Occipital lobe (tissue), 2 donors: Measurements from ENCODE around the gene RINL. TPM values are rescaled to one million over a fixed set of nuclear protein-coding genes. Genes with fewer than 3 reads are reported as not detected.
A peak's percentile ranks its signal among the peaks of the same experiment; 100 is the strongest.
"Not testable (repeated sequence)": the region's sequence is repeated elsewhere in the genome, so short reads cannot be mapped to it uniquely, and the experiment has no call there.

Experiments
- DNase-seq: peaks from one replicate; lab custom pipeline; 2025; lab: John Stamatoyannopoulos, UW
- total RNA-seq: library from RNA; depleted of rRNA; stranded (reverse); fragments of >200 nt; gene quantifications from one replicate; pipeline ENCODE4 v1.2.3, GENCODE V29; 2014

Gene RINL
- total RNA-seq, 1 donor from 2014 or later, result 2.5 TPM

DNA sequence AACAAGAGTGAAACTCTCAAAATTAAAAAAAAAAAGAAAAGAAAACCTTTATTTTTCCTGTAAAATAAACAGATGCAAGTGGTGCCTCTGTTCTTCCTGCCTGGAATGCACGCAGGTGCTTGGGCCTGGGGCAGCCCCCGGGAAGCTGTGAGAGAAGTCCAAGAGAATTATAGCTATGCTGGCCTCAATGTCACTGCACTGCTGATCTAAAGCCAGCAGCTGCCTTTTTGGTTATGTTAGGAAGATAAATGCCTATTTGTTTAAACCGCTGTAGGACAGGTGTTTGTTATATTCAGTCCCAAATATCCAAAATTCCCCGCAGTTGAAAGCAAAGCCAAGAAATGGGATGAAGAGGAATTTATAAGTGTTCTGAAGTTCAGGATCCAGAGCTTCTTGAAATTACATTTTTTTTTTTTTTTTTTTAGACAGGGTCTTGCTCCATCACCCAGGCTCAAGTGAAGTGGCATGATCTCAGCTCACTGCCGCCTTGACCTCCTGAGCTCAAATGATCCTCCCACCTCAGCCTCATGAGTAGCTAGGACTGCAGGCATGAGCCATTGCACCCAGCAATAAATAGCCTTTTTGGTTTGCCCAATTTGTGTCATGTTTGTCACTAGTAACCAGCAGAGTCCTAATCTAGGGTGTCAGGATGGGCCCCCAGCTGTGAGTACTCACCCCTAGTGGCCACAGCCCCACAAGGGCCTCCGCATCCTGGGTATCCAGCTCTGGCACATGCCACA lies 2.2 kb downstream of the RINL start:
- DNase-seq, result no peak

GRCh38 chr19:38873400-38873799 lies 4.7 kb downstream of the RINL start:
- DNase-seq, result not testable (repeated sequence)

DNA sequence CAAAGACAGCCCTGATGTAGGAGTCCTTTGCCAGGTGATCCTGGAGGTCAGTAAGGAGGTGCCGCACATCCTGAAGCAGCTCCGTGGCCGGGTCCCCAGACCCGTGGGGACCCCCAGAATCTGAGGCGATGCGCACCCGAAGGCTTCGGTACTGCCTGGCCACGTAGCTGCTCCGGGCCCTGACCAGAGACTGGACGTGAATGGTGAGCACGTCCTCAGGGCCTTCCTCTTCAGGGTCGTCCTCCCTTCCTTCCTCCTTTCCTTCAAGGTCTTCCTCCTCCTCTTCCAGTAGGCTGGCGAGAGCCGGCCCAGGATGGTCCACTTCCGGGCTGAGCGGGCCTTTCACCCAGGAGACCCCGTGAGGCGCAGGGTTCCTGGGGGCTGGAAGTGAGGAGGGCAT lies 7.5 kb downstream of the RINL start:
- no peak for DNase-seq

DNA sequence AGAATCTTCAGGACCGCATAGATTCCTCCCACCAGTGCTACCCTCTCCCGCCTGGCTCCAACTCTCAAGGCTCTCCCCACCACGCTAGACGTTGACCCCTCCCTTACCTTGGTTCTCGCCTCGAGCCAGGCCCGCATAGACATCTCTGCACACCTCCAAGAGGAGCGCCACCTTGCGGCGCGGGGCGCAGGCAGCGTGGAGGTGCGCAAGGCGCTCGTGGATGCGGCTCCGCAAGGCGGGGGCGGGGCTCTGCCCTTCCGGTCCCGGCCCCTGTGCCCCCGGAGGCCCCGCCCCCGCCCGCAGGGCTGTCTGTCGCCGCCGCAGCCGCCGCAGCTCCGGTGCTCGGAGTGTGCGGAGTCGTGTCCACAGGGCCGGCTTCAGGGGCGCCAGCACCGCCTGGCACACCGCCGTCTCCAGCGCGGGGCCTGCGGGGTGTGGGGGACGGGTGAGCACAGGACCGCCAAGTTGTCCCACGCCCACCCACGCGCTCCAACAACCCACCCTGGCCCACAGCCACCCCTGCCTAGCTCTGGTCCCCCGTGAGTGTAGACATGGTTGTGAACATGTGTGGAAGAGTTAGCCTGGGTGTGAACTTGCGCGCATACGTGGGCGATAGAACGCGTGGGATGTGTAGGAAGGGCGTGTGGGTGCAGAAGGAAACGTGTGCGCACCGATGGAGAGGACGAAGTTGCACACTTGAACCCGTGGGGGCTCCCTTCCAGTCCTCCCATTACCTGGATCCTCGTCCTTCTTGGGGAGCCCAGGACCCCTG lies 8.1 kb downstream of the RINL start:
- DNase-seq, result peak; percentile 62

DNA sequence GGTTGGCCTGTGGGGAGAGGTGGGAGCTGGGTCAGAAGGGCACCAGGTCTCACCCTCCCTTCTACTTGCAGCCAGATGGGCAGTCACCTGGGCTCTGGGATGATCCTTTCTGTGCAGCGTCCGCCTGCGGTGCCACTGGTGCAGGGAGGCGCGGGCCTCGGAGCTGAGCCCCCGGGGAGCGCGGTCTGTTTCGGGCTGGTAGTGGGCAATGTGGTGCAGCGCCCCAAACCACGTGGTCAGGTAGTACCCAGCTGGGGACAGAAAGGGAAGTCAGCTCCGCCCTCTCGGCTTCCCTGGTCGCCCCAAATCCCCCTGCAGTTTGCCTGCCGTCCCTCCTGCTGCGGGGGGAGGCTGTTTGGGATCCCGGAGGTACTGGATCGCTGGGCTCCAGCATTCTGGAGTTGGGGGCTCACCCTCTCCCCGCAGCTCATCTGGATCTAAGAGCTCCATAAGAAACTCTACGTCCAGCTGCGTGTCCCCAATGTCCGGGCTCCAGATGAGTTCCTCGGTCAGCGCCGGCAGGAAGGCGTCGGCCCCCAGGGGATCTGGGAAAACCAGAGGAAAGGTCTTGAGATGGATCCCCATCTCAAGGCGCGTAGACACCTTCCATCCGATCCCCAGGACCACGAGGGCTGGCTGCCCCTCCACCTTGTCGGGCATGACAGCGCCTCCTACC lies 8.8 kb downstream of the RINL start:
- DNase-seq, result no peak

- no peak for DNase-seq
Observed at GRCh38 chr19:38868551-38868950, 9.5 kb downstream of the RINL start.

DNA sequence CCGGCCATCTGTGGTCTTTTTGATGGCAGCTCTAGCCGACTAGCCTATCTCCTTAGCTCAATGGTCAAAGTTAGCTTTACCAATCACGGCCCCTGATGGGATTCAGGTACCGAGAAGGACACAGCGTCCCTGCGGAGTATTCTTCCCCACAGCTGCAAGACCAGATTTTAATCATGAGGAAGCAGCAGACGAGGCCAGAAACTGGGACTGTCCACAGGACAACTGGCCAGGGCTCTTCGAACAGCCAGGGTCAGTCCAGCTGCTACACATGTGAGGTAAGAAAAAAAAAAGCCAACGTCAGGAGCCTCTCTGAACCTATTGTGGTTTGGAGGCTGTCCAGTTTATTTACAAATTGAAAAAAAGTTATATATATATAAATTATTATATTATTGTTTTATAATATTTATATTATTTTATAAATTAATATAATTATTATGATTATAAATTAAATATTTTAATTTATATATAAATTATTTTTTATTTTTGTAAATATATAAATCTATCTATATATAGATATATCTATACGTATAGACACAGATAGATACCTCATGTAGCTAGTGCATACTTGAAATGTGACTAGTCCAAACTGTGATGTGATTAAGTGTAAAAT lies 10.8 kb downstream of the RINL start:
- no peak for DNase-seq

GRCh38 chr19:38862321-38863059 lies 15.6 kb downstream of the RINL start:
- DNase-seq, result no peak

DNA sequence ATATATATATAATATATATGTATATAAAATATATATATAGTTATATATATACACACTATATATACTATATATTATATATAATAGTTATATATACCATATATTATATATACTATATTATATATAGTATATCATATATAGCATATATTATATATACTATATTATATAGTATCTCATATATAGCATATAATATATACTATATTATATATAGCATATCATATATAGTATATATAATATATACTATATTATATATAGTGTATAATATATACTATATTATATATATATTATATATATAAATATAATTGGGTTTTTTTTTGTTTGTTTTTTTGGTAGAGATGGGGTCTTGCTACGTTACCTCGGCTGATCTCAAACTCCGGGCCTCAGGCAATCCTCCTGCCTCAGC lies 16.7 kb downstream of the RINL start:
- no peak for DNase-seq

GRCh38 chr19:38859631-38860204 lies 18.4 kb downstream of the RINL start:
- DNase-seq, result not testable (repeated sequence)

DNA sequence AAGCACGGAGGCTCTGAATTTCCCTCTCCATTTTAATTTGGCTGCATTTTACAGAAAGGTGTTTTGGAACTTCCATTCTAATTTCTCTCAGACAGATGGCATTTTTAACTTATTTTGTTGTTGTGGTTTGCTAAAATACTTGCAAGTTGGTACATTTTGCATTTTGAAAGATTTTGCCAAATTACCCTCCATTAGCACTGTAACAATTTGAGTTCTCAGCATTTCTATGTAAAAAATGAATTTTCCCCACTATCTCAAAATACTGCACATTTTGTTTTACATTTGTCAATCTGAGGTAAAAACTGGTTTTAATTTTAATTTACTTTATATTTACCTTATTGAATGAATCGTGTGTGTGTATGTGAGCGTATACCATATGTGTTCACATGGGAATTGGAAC lies 21.3 kb downstream of the RINL start:
- no peak for DNase-seq

DNA sequence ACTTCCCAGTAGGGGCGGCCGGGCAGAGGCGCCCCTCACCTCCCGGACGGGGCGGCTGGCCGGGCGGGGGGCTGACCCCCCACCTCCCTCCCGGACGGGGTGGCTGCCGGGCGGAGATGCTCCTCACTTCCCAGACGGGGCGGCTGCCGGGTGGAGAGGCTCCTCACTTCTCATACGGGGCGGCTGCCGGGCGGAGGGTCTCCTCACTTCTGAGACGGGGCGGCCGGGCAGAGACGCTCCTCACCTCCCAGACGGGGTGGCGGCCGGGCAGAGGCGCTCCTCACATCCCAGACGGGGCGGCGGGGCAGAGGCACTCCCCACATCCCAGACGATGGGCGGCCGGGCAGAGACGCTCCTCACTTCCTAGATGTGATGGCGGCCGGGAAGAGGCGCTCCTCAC lies 22.3 kb downstream of the RINL start:
- not testable (repeated sequence) for DNase-seq

- DNase-seq, result not testable (repeated sequence)
Observed at GRCh38 chr19:38854961-38855360, 23.1 kb downstream of the RINL start.

DNA sequence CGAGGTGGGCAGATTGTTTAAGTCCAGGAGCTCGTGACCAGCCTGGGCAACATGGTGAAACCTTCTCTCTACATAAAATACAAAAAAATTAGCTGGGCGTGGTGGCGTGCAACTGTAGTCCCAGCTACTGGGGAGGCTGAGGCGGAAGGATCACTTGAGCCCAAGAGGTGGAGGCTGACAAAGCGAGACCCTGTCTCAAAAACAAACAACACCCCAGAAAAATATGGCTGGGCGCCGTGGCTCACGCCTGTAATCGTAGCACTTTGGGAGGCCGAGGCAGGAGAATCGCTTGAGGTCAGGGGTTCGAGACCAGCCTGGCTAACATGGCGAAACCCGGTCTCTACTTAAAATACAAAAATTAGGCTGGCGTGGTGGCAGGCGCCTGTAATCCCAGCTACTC lies 24.9 kb downstream of the RINL start:
- DNase-seq, result no peak

DNA sequence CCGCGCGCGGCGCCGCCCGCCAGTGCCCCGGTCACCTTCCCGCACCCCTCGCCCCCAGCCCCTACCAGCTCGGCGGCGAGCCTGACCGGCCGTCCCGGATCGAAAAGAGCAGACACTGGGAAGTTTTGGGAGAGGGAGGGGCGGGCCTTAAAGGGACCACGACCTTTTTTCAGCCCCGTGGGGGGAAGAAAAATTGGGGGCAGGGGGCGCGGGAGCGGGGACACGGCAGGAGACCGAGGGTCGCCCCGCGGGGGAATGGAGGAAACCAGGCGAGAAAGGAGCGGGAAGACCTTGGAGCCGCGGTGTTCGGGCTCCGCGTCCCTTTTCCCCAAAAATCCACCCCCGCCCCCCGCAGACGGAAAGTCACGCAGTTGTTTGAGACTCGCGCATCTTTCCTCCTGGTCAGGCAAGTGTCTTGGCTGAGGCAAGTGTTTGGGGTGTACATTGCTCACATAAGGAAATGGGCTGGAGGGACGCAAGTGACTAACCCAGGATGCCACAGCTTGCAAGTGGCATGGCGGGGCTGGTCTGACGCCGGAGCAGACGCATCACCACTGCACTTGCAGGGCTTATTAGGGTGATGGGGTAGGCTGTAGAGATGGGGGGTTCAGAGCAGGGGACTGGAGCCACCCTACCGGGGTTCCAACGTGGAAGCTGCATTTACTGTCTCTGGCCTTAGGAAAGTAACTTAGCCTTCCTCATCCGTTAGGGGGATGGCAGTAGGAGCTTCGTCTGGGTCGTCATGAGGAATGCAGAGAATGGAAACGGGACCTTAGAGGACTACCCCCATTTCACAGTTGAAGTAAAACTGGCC lies 25.6 kb downstream of the RINL start:
- peak; percentile 61 for DNase-seq

GRCh38 chr19:38851622-38852230 lies 26.3 kb downstream of the RINL start:
- DNase-seq, result peak; percentile 88

DNA sequence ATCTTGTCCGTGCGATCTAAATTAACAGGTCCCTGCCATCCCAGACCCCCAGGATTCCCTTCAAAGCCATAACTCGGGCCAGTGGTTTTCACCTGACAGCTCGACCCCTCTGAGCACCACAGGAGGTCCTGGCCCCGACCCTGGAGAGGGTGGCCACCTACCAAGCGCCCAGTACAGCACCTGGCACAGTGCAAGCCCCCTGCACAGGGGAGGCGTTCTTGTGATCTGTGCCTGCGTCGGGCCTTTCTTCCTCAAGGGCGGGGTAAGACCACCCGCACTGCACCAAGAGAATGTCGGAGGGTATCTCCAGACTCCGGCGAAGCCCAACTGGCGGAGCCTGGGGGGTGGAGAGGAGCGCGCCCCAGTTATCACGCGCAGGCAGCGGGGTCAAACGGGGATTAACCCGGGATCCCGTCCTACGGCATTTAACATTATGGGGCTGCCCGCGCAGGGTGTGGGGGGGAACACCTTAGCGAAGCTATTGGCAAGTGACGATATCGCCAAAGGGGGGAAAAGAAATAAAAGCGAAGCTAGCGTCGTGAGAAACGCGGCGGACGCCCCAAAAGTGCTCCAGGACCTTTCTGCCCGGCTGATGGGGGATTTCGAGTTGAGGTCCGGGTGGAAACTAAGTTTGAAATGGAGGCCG lies 27.0 kb downstream of the RINL start:
- no peak for DNase-seq

GRCh38 chr19:38850436-38850975 lies 27.6 kb downstream of the RINL start:
- DNase-seq, result no peak
